ENCODE data around the gene TBXA2R. TPM values are rescaled to one million over a fixed set of nuclear protein-coding genes. Genes with fewer than 3 reads are reported as not detected.

TBXA2R gene
- total and polyA plus RNA-seq, 2 of the 4 experiments (the other 2 are of a cell fraction) = 0.36 to 2.3 TPM

DNA sequence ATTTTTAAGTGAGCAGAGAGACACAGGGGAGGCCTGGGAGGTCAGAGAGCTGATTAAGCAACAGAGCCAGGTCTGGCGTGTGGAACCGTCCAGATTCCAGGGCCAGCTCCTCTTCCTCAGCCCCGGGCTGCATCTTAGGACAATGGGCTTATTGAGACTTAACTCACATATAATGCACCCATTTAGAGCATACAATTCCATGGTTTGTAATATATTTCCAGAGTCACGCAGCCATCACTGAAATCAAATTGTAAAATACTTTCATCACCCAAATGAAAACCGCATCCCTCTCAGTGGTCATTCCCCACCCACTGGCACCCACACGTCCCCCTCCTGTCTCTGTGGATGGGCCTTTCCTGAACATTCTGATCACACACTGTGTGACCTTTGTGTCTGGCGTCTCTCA, 36.1 kb downstream of the TBXA2R start:
- Histone ChIP-seq H3K4me2 (ENCODE audit: low read depth, low read length) (no peak overlapping the region), H2BK5ac (ENCODE audit: low read depth, low read length, poor library complexity, severe bottlenecking) (no peak overlapping the region), H3K14ac (replicated peaks; ENCODE audit: low read depth, low read length) (no peak overlapping the region), H4K5ac (ENCODE audit: low read depth, low read length) (no peak overlapping the region), H2BK15ac (ENCODE audit: low read depth, low read length) (no peak overlapping the region), H4K8ac (ENCODE audit: low read depth in 2 of 2, low read length in 2 of 2) (no peak overlapping the region), H3K36me3 (ENCODE audit: control insufficient read depth, insufficient read depth, low read length) (peaks cover 7% of the 10 kb centered on the region; the same call in 1 of the 2 replicates), H3K9me3 (ENCODE audit: control insufficient read depth, insufficient read depth, low read length) (no peaks in the 10 kb centered on the region), H3K79me1 (ENCODE audit: low read depth in 1 of 2, low read length in 2 of 2) (peaks cover 7 to 22% of the 10 kb centered on the region in 2 experiments; a peak in 3 of 4 replicates), H2BK120ac (ENCODE audit: low read depth, low read length) (no peak overlapping the region), H2AFZ (replicated peaks; ENCODE audit: low read length, poor library complexity) (no peak overlapping the region), H3K4me3 (ENCODE audit: insufficient read depth, low read depth, low read length) (no peak overlapping the region), H4K91ac (ENCODE audit: insufficient read depth, low read depth, low read length) (no peak overlapping the region), H2AK9ac (replicated peaks; ENCODE audit: low read depth, low read length, poor library complexity) (no peak overlapping the region), H3K18ac (ENCODE audit: low read depth, low read length) (no peak overlapping the region), H4K20me1 (ENCODE audit: insufficient read depth, low read length) (peaks cover 10% of the 10 kb centered on the region; the same call in 1 of the 2 replicates), H2BK20ac (ENCODE audit: low read depth, low read length) (no peak overlapping the region), H3K9me1 (ENCODE audit: insufficient read depth, low read length) (peaks cover 4% of the 10 kb centered on the region), H3K4ac (ENCODE audit: low read depth, low read length) (no peak overlapping the region), H3K4me1 (ENCODE audit: control insufficient read depth, insufficient read depth, low read length) (no peaks in the 10 kb centered on the region), H2AK5ac (ENCODE audit: low read depth, low read length) (no peak overlapping the region), H3K27me3 (ENCODE audit: control insufficient read depth, insufficient read depth, low read length) (no peaks in the 10 kb centered on the region), H3K56ac (ENCODE audit: extremely low read depth, insufficient read depth, low read length) (no peak overlapping the region), H3K27ac (ENCODE audit: insufficient read depth, low read length) (no peak overlapping the region), H3K9ac (ENCODE audit: low read depth, low read length) (no peak overlapping the region), H3K23ac (ENCODE audit: low read depth, low read length) (no peak overlapping the region)
- CTCF ChIA-PET = interaction anchor here (0.7 to 1.1 kb wide), 2 partner anchors 26 to 683 kb away, joined by 3 read pairs; no protein-coding TSS in a partner anchor
- TF ChIP-seq CEBPB (IDR thresholded peaks at IDR 0.05; ENCODE audit: low read depth, low read length) (no peak), CHD1 (IDR thresholded peaks at IDR 0.05; ENCODE audit: low read depth, low read length) (no peak), POLR2A (IDR thresholded peaks at IDR 0.05; ENCODE audit: low read depth, low read length) (no peak), MXI1 (IDR thresholded peaks at IDR 0.05; ENCODE audit: borderline replicate concordance, low read depth, low read length) (no peak)
- TF ChIP-seq, protein P1, sequence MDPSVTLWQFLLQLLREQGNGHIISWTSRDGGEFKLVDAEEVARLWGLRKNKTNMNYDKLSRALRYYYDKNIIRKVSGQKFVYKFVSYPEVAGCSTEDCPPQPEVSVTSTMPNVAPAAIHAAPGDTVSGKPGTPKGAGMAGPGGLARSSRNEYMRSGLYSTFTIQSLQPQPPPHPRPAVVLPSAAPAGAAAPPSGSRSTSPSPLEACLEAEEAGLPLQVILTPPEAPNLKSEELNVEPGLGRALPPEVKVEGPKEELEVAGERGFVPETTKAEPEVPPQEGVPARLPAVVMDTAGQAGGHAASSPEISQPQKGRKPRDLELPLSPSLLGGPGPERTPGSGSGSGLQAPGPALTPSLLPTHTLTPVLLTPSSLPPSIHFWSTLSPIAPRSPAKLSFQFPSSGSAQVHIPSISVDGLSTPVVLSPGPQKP (IDR thresholded peaks at IDR 0.05; ENCODE audit: borderline replicate concordance, low read depth, low read length) = no peak
- TF ChIP-seq, protein P2, sequence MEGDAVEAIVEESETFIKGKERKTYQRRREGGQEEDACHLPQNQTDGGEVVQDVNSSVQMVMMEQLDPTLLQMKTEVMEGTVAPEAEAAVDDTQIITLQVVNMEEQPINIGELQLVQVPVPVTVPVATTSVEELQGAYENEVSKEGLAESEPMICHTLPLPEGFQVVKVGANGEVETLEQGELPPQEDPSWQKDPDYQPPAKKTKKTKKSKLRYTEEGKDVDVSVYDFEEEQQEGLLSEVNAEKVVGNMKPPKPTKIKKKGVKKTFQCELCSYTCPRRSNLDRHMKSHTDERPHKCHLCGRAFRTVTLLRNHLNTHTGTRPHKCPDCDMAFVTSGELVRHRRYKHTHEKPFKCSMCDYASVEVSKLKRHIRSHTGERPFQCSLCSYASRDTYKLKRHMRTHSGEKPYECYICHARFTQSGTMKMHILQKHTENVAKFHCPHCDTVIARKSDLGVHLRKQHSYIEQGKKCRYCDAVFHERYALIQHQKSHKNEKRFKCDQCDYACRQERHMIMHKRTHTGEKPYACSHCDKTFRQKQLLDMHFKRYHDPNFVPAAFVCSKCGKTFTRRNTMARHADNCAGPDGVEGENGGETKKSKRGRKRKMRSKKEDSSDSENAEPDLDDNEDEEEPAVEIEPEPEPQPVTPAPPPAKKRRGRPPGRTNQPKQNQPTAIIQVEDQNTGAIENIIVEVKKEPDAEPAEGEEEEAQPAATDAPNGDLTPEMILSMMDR (conservative IDR thresholded peaks at IDR 0.05; ENCODE audit: low read depth, low read length) = no peak
- no peak for ATAC-seq (ENCODE audit: low read depth)
- no peak for DNase-seq
- in situ Hi-C loops (cut with MboI; ENCODE audit: low sequenced_read_pairs) = no loop called here
- WGBS, 2 experiments (ENCODE audit: extremely low coverage in 2 of 2, insufficient read length in 1 of 2) = 90% methylated on average over 4 of the region's 7 CpGs; no CpG with 5 or more reads in 1 of the 2 experiments
- intact Hi-C loops (cut with micrococcal nuclease) = no loop called here
- POLR2A ChIA-PET (ENCODE audit: unreplicated experiment) = no interaction called here
- dilution Hi-C loops (cut with HindIII; ENCODE audit: low sequenced_read_pairs, unreplicated experiment) = no loop called here
- BruUV-seq (replicated peaks) = no TSS peak
